Smooth muscle cell of the brain vasculature (primary cell): ENCODE measurements around the gene PCBP1.
"Not testable (repeated sequence)": the region's sequence is repeated elsewhere in the genome, so short reads cannot be mapped to it uniquely, and the experiment has no call there.

Experiments used
- DNase-seq: peaks from one replicate; pipeline ENCODE4 v3.0.0-alpha.2; 2012; ENCODE audit warnings: low read depth, low spot score

PCBP1 gene

DNA sequence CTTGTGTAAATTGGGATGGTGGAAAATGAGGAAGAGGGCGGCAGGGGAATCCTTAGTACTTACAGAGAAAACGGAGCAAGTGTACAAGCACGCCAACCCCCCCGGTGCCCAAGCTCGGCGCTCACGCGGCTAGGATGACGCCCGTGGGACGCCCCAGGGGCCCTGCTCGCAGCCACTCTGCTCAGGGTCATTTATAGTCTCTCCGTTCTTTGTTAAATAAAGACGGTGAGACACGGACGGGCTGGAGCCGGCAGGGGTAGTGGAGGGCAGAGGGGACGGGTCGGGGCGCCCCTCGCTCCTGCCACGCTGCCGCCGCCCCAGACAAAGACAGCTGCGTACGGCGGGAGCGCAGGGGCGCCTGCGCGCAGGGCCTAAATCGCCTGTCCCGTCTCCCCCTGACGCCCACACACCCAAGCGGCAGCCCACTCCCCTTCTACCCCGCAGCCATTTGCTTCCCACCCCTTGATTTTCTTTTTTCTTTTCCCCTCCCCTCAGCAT, 37.8 kb downstream of the PCBP1 start:
- DNase-seq, result no peak

DNA sequence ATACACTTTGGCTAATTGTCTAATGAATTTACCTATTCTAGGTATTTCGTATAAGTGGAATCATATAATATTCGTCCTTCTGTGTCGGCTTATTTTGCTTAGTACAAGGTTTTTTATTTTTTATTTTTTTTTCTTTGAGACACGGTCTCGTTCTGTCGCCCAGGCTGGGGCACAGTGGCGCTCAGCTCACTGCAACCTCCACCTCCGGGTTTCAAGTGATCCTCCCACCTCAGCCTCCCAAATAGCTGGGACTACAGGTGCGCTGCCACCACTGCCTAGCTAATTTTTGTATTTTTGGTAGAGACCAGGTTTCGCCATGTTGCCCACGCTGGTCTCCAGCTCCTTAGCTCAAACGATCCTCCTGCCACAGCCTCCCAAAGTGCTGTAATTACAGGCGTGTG, 38.2 kb downstream of the PCBP1 start:
- DNase-seq, result no peak

DNA sequence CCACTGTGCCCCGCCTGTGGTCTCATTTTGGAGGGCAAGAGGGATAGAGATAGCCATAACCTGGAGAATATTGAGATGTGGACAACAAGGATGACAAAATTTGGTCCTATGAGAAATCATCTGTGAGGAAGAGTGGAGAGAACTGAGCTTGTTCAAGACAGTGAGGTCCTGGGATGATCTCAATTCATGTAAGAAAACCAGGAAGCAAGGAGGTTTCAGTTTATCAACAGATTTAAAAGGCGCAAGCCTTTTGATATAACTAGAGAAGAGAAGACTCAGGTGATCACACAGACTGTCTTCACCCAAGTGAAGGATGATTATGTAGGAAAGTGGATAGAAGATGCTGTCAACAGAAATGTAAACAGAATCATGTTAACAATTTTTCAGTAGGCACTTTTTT, 39.1 kb downstream of the PCBP1 start:
- no peak for DNase-seq

DNA sequence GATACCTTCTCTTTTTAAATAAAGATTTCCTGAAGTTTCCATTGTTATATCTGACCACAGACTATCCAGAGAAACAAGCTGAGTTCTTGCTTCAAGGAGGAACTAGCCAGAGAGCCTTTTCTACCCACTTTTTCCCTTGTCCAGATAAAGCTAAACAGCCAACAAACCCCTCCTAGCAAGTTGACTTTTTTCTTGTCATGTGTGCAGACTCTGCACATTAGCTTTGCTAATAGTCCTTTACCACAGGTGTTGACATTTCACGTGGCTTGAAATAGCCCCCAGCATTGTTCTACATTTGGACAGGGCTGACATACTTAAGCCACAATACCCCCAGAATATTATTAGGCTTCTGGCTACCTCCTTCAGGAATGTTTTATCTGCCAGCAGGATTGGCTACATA, 40.7 kb downstream of the PCBP1 start:
- no peak for DNase-seq

DNA sequence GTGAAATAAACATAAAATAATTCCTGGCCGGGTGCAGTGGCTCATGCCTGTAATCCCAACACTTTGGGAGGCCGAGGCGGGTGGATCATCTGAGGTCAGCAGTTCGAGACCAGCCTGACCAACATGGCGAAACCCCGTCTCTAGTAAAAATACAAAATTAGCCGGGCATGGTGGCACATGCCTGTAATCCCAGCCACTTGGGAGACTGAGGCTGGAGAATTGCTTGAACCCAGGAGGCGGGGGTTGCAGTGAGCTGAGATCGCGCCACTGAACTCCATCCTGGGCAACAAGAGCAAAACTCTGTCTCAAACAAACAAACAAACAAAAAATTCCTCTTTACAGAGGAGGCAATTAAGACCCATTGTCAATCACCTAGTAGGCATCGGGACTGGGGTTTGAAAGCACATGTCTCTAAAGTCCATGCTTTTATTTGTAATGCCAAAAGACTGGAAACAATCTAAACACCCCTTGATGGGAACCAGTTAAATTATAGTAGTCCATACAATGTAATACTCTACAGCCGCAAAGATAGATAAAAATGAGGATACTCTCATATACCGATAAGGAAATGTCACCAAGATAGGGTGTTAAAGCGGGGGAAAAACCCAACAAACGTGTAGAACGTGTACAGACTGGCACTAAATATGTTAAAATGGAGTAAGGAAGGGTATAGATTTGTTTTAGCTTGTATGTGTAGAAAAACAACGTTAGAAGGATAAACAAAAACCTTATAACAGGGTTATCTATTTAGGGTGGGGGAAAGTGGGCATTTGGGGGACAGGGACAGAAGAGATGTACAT, 44.3 kb downstream of the PCBP1 start:
- DNase-seq, result not testable (repeated sequence)

DNA sequence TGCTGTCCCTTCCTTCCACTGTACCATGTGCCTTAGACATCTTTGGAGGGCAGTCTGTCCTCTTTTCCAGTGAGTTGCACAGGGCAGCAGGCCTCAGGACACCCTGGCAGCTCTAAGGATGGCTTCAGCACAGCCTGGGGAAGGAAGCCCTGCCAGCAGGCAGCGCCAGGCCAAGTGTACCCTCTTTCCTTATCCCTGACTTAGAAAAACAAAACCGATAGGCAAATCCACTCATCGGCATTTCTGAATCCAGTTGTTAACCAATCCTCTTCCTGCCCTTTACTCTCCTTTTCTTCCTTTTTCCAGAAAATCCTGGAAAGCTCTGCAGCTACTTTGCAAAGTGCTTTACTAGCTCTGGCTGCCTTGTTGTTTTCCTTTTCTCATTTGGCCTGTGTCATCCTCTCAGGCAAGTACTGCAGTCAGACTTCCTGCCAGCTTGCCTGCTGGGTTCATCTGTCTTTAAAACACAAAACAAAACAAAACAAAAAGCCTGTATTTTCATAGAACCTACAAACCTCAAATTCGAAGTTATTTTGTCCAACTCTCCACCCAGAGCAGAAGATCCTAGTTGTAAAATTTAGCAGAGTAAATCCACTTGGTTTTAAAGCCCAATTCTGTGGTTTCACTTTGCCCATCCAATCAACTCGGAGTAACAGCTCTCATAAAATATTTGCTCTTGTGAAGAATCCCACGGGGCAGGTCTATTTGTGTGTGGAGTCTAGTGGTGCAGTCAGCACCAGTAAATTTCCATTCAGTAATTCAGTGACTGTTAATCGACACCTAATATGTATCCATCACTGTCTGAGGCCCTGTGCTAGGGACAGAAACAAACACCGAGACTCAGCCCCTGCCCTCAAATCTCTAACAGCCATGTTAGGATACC, 45.2 kb downstream of the PCBP1 start:
- no peak for DNase-seq

DNA sequence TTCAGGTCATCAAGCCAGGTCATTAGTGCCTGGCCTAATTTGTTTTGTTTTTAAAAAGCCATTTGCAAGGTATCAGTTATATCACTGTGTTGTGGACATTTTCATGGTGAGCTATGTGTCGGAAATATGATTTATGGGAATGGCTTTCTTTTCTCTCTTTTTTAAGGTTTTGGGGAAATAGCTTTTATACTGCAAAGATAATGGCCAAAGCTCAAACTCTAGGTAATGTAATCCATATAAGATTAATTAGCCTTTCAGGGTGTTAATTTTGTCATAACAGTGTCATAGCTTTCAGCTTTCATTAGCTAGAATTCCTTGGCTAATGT, 45.8 kb downstream of the PCBP1 start:
- no peak for DNase-seq

DNA sequence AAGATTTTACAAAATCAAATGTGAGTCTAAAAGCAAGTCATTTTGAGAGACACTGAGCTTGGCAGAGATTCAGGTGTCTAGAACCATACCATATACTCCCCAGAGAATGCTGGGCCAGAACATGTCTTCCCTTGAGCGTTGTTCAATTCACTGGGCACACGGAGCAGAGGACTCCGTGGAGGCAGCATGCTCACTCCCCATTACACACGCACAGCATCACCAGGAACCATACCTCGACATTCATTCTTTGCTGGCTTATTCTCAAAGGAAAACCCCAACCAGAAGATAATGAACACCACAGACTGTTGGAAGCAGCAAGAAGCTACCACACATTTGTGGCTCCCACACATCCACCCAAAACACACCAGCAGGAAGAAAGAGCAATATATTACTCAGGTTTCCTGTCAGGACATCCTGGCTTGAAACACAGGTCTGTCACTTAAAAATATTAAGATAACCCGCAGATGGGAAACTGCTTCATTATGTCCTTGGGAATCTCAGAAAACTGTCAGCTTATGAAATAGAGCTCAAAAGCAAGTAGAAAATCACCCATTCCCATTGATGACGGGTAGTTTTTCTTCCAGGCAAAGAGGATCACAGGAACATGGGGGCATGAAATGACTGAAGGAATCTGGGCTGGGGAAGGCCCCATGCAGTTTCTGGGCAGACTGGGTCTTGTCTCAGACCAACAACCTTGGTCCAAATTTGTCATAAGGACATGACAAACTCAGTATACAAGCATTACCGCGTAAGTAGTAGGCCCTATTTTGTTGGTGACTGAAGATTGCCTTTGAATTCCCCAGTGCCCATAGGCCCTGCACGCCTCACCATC, 46.4 kb downstream of the PCBP1 start:
- DNase-seq, result no peak

DNA sequence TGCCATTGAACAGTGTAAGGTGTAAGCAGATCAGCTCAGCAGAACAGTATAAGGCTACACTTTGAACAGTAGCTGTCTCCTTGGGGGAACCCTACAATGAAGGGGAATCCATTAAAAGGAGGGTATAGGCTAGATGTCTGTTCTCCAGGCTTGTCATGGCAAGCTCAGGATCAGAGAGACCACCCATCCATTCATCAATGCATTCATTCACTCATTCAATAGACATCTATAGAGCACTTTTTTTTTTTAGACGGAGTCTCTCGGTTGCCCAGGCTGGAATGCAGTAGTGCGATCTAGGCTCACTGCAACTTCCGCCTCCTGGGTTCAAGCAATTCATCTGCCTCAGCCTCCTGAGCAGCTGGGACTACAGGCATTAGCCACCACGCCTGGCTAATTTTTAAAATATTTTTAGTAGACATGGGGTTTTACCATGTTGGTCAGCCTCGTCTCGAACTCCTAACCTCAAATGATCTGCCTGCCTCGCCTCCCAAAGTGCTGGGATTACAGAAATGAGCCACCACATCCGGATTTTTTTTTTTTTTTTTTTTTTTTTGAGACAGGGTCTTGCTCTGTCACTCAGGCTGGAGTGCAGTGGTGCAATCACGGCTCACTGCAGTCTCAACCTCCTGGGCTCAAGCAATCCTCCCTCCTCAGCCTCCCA, 47.2 kb downstream of the PCBP1 start:
- DNase-seq, result not testable (repeated sequence)
